Gastrocnemius medialis (tissue), 4 donors: Measurements from ENCODE around the gene P2RX1.

Source experiments
- POLR2A ChIP-seq, 2 donors: fragments of 450-650 bp; IDR thresholded peaks; one replicate each; pipeline ENCODE4 v1.6.1; 2017; ENCODE audit warnings: antibody characterized with exemption in 2 of 2, mild to moderate bottlenecking in 2 of 2, moderate library complexity in 2 of 2
- TF ChIP-seq, protein P1 (sequence below), 5 experiments: fragments of 450-650 bp in 3 of 5; fragments of 200-600 bp in 2 of 5; sonication (generic) in 2 of 5; IDR thresholded peaks in 4 of 5; conservative IDR thresholded peaks in 1 of 5; 1 replicate in 4 of 5; 2 replicates in 1 of 5; pipeline ENCODE4 v1.5.1; 2016 to 2019; ENCODE audit warnings: antibody characterized with exemption in 5 of 5, mild to moderate bottlenecking in 3 of 5, moderate library complexity in 3 of 5

- TF ChIP-seq, protein P1, sequence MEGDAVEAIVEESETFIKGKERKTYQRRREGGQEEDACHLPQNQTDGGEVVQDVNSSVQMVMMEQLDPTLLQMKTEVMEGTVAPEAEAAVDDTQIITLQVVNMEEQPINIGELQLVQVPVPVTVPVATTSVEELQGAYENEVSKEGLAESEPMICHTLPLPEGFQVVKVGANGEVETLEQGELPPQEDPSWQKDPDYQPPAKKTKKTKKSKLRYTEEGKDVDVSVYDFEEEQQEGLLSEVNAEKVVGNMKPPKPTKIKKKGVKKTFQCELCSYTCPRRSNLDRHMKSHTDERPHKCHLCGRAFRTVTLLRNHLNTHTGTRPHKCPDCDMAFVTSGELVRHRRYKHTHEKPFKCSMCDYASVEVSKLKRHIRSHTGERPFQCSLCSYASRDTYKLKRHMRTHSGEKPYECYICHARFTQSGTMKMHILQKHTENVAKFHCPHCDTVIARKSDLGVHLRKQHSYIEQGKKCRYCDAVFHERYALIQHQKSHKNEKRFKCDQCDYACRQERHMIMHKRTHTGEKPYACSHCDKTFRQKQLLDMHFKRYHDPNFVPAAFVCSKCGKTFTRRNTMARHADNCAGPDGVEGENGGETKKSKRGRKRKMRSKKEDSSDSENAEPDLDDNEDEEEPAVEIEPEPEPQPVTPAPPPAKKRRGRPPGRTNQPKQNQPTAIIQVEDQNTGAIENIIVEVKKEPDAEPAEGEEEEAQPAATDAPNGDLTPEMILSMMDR (IDR thresholded peaks at IDR 0.05 in 4 of 5, conservative IDR thresholded peaks at IDR 0.05 in 1 of 5): no peak
- no peak for TF ChIP-seq POLR2A (IDR thresholded peaks at IDR 0.05)
Measured at GRCh38 chr17:3963237-3964201, 47.3 kb upstream of the P2RX1 start.
